HepG2 (cell line): Measurements from ENCODE around the gene UNC5CL. TPM values are rescaled to one million over a fixed set of nuclear protein-coding genes. Genes with fewer than 3 reads are reported as not detected.

Experiments used
- ARID5B ChIP-seq: IDR thresholded peaks from 2 replicates; pipeline ENCODE4 v1.4.0; 2020; ENCODE audit warnings: mild to moderate bottlenecking, missing genetic modification reagents
- CEBPG ChIP-seq: IDR thresholded peaks from 2 replicates; pipeline ENCODE4 v1.6.1; 2016
- ELF3 ChIP-seq: IDR thresholded peaks from 2 replicates; pipeline ENCODE4 v1.6.1; 2016; ENCODE audit warnings: missing genetic modification reagents, missing compliant biosample characterization
- ERF ChIP-seq: IDR thresholded peaks from 2 replicates; pipeline ENCODE4 v1.6.1; 2018; ENCODE audit warnings: missing biosample characterization, missing genetic modification reagents
- FOXK1 ChIP-seq: sonication (generic); formaldehyde crosslinking; IDR thresholded peaks from 2 replicates; pipeline ENCODE4 v1.4.0; 2020; ENCODE audit warnings: low read depth, missing genetic modification reagents, borderline replicate concordance
- GATAD1 ChIP-seq: IDR thresholded peaks from 2 replicates; pipeline ENCODE4 v1.6.1; 2016; ENCODE audit warnings: missing genetic modification reagents, missing compliant biosample characterization
- HCFC1 ChIP-seq: fragments of 150-350 bp; IDR thresholded peaks from 2 replicates; pipeline ENCODE4 v1.6.1; 2014; ENCODE audit warnings: low read depth, low read length
- MIXL1 ChIP-seq: IDR thresholded peaks from 2 replicates; pipeline ENCODE4 v1.6.1; 2016
- NCOA2 ChIP-seq: sonication (generic); formaldehyde crosslinking; IDR thresholded peaks from 2 replicates; pipeline ENCODE4 v1.8.0; 2022; ENCODE audit warnings: inconsistent platforms
- NCOR1 ChIP-seq: fragments of 200-600 bp; sonication (generic); IDR thresholded peaks from 2 replicates; pipeline ENCODE4 v1.7.0; 2017; ENCODE audit warnings: antibody characterized with exemption, low read length, borderline replicate concordance
- NR2F2 ChIP-seq: IDR thresholded peaks from 2 replicates; pipeline ENCODE4 v1.6.1; 2012; ENCODE audit warnings: low read depth, inconsistent platforms, borderline replicate concordance
- NR2F6 ChIP-seq, 2 experiments: IDR thresholded peaks; 2 replicates each; pipeline ENCODE4 v1.6.1; 2016; ENCODE audit warnings: antibody characterized with exemption in 1 of 2, mild to moderate bottlenecking in 1 of 2
- SOX5 ChIP-seq: IDR thresholded peaks from 2 replicates; pipeline ENCODE4 v1.6.1; 2016; ENCODE audit warnings: borderline replicate concordance
- TGIF2 ChIP-seq: IDR thresholded peaks from 2 replicates; pipeline ENCODE4 v1.6.1; 2016; ENCODE audit warnings: control low read depth, missing compliant biosample characterization
- ZMYM4 ChIP-seq: sonication (generic); formaldehyde crosslinking; IDR thresholded peaks from 2 replicates; pipeline ENCODE4 v1.8.1; 2023; ENCODE audit warnings: mild to moderate bottlenecking, missing genetic modification reagents
- ZNF609 ChIP-seq: sonication (generic); formaldehyde crosslinking; IDR thresholded peaks from 2 replicates; pipeline ENCODE4 v1.4.0; 2020; ENCODE audit warnings: mild to moderate bottlenecking, missing genetic modification reagents, borderline replicate concordance
- ZNF770 ChIP-seq: sonication (generic); formaldehyde crosslinking; IDR thresholded peaks from 2 replicates; pipeline ENCODE4 v1.5.0; 2020; ENCODE audit warnings: mild to moderate bottlenecking, missing genetic modification reagents
- polyA plus RNA-seq, 8 experiments: library from polyadenylated mRNA; depleted of rRNA in 3 of 8; stranded (reverse) in 7 of 8; unstranded in 1 of 8; fragments of >200 nt; fragmentation: Illumina TruSeq in 4 of 8; extraction: Trizol in 4 of 8; gene quantifications; 2 replicates each; pipeline versions ENCODE4 v1.2.1 to v1.2.3, GENCODE V29; 2011 to 2016; ENCODE audit warnings: low read depth in 4 of 8, missing spikeins in 1 of 8, mixed read lengths in 1 of 8; ENCODE audit not compliant: insufficient read depth in 1 of 8
- total RNA-seq, 5 experiments: library from RNA; depleted of rRNA; stranded (reverse); fragments of >200 nt; fragmentation: Illumina TruSeq; extraction: Trizol; gene quantifications; 2 replicates each; pipeline ENCODE4 v1.2.3, GENCODE V29; 2016; ENCODE audit warnings: low read depth in 1 of 5
- TF ChIP-seq, protein P1 (sequence below): sonication (generic); formaldehyde crosslinking; IDR thresholded peaks from 2 replicates; pipeline ENCODE4 v1.5.0; 2020; ENCODE audit warnings: mild to moderate bottlenecking, missing genetic modification reagents

The UNC5CL gene
- total and polyA plus RNA-seq, 2 of the 13 experiments (the other 11 are each of a cell fraction or from before 2014, with no cell fraction given) = 2.4 to 2.5 TPM

DNA sequence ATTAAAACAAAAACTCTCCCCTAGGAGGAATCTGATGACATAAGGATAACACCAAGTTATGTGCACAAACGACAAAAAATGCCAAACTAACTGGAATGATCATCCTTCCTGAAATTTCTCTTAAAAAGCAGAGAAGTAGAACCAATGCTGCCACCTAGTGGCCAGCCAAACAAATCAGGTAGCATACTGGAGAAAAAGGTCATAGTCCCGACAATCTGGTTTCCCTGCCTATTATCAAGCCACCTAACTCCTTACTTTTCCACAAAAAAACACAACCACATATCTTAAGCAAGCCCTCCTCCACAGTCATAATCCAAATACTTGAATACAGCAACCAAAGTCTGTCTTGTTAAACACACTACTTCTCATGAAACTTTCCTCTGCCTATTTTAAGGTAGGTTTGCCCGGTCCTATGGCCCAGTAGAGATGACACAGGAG lies 27.9 kb upstream of the UNC5CL start (continued):
- TF ChIP-seq ZNF609 (no peak), ZMYM4 (CRISPR knock-in tag) (0 out of 2 replicates have a peak, but pooled peaks have one; percentile 19), SOX5 (CRISPR knock-in tag) (peak; percentile 37; the same call in 1 of the 2 replicates), ERF (CRISPR knock-in tag) (peak; percentile 75; the same call in 1 of the 2 replicates), NR2F6 (IDR thresholded peaks at IDR 0.05) (no peak), NR2F6 (CRISPR knock-in tag; IDR thresholded peaks at IDR 0.05) (0 out of 2 replicates have a peak, but pooled peaks have one; percentile 19), ELF3 (CRISPR knock-in tag) (peak; percentile 70), NCOA2 (0 out of 2 replicates have a peak, but pooled peaks have one; percentile 13), ARID5B (CRISPR knock-in tag) (0 out of 2 replicates have a peak, but pooled peaks have one; percentile 50), TGIF2 (CRISPR knock-in tag) (no peak), HCFC1 (no peak), NR2F2 (no peak), MIXL1 (peak; percentile 65), GATAD1 (CRISPR knock-in tag) (peak; percentile 48; the same call in 1 of the 2 replicates), ZNF770 (CRISPR knock-in tag) (no peak), NCOR1 (peak; percentile 25; the same call in 1 of the 2 replicates), CEBPG (CRISPR knock-in tag) (0 out of 2 replicates have a peak, but pooled peaks have one; percentile 5), FOXK1 (CRISPR knock-in tag) (no peak)
- TF ChIP-seq, protein P1, sequence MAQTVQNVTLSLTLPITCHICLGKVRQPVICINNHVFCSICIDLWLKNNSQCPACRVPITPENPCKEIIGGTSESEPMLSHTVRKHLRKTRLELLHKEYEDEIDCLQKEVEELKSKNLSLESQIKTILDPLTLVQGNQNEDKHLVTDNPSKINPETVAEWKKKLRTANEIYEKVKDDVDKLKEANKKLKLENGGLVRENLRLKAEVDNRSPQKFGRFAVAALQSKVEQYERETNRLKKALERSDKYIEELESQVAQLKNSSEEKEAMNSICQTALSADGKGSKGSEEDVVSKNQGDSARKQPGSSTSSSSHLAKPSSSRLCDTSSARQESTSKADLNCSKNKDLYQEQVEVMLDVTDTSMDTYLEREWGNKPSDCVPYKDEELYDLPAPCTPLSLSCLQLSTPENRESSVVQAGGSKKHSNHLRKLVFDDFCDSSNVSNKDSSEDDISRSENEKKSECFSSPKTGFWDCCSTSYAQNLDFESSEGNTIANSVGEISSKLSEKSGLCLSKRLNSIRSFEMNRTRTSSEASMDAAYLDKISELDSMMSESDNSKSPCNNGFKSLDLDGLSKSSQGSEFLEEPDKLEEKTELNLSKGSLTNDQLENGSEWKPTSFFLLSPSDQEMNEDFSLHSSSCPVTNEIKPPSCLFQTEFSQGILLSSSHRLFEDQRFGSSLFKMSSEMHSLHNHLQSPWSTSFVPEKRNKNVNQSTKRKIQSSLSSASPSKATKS = no peak
